Measurements from ENCODE around the gene CD93. TPM values are rescaled to one million over a fixed set of nuclear protein-coding genes. Genes with fewer than 3 reads are reported as not detected.
A peak's percentile ranks its signal among the peaks of the same experiment; 100 is the strongest.

The CD93 gene
- total RNA-seq, 1 experiment from 2014 or later, result not detected

- peak; percentile 17 for DNase-seq (ENCODE audit: low spot score)
These were observed 25.5 kb downstream of the CD93 start for GRCh38 chr20:23060629-23061028.

- DNase-seq (ENCODE audit: low spot score), result peak; percentile 15
These were observed 26.3 kb downstream of the CD93 start for GRCh38 chr20:23059846-23060245.

GRCh38 chr20:23059001-23059400, 27.1 kb downstream of the CD93 start:
- no peak for DNase-seq (ENCODE audit: low spot score)

GRCh38 chr20:23058240-23058639, 27.9 kb downstream of the CD93 start:
- DNase-seq (ENCODE audit: low spot score), result no peak

- DNase-seq (ENCODE audit: low spot score), result no peak
These were observed 33.2 kb downstream of the CD93 start for GRCh38 chr20:23052904-23053303.

- DNase-seq (ENCODE audit: low spot score), result peak; percentile 51
These were observed 35.1 kb downstream of the CD93 start for GRCh38 chr20:23050847-23051627.

GRCh38 chr20:23050076-23050838, 35.9 kb downstream of the CD93 start:
- DNase-seq (ENCODE audit: low spot score), result no peak

- DNase-seq (ENCODE audit: low spot score), result no peak
These were observed 36.7 kb downstream of the CD93 start, which contains the start of gene THBD for GRCh38 chr20:23049201-23050075. Gene THBD (minus strand): TSS chr20:23049672. CDS start chr20:23049504, 168 bp downstream.

- DNase-seq (ENCODE audit: low spot score), result no peak
These were observed 37.6 kb downstream of the CD93 start for GRCh38 chr20:23048283-23049200.

GRCh38 chr20:23047738-23048214, 38.3 kb downstream of the CD93 start:
- DNase-seq (ENCODE audit: low spot score), result no peak

GRCh38 chr20:23047001-23047737, 39.0 kb downstream of the CD93 start:
- no peak for DNase-seq (ENCODE audit: low spot score)

- no peak for DNase-seq (ENCODE audit: low spot score)
These were observed 39.7 kb downstream of the CD93 start for GRCh38 chr20:23046431-23046830.

- DNase-seq (ENCODE audit: low spot score), result no peak
These were observed 42.7 kb downstream of the CD93 start for GRCh38 chr20:23043376-23043775.

- DNase-seq (ENCODE audit: low spot score), result no peak
These were observed 43.9 kb downstream of the CD93 start for GRCh38 chr20:23042270-23042669.

- no peak for DNase-seq (ENCODE audit: low spot score)
These were observed 46.1 kb downstream of the CD93 start for GRCh38 chr20:23039885-23040508.

- DNase-seq (ENCODE audit: low spot score), result no peak
These were observed 46.8 kb downstream of the CD93 start for GRCh38 chr20:23039136-23039875.

- DNase-seq (ENCODE audit: low spot score), result no peak
These were observed 49.1 kb downstream of the CD93 start for GRCh38 chr20:23037017-23037481.

- no peak for DNase-seq (ENCODE audit: low spot score)
These were observed 49.8 kb downstream of the CD93 start for GRCh38 chr20:23036371-23036770.

- DNase-seq (ENCODE audit: low spot score), result no peak
These were observed 50.4 kb downstream of the CD93 start for GRCh38 chr20:23035731-23036130.

Measured in H4 (cell line).